ENCODE results near the gene CDCP2. TPM values are rescaled to one million over a fixed set of nuclear protein-coding genes. Genes with fewer than 3 reads are reported as not detected.

The CDCP2 gene
- total and polyA plus RNA-seq, 2 of the 8 experiments (the other 6 are each of a cell fraction or from before 2014, with no cell fraction given) = not detected

DNA sequence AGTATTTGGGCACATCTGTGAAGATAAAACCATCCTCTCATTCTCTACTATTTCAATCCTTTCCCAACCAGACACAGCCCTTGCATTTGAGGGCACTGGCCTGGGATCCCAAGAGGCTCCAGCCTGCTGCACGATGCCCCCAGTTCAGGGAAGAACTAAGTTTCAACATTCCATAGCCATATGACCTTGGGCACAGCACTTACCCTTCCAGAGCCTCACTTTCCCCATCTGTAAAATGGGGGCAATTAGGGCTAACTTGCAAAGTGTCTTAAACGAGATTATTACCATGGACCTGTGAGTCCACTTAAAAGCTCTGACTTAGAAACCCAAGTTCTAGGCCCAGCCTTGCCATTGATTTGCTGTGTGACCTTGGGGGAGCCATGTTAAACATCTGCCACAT is 22.9 kb downstream of the CDCP2 start:
- 72% methylated on average over 2 of the region's 2 CpGs; no CpG with 5 or more reads in 1 of the 2 experiments for WGBS, 2 experiments (ENCODE audit: extremely low coverage in 1 of 2, insufficient coverage in 1 of 2, insufficient read length in 1 of 2, insufficient replicate concordance in 2 of 2, low coverage in 1 of 2, low lambda C conversion rate in 2 of 2, missing lambda C conversion rate in 1 of 2)
- no peak overlapping the region for H3K18ac ChIP-seq (ENCODE audit: extremely low read depth, low read length)
- H4K8ac ChIP-seq (ENCODE audit: extremely low read depth, insufficient read depth, low read length) = no peak overlapping the region
- H3K4me2 ChIP-seq (ENCODE audit: insufficient read depth in 1 of 2, low read depth in 2 of 2, low read length in 2 of 2) = no peak overlapping the region
- H3K9me3 ChIP-seq (ENCODE audit: insufficient read depth in 2 of 2, low read depth in 1 of 2, low read length in 1 of 2) = no peaks in the 10 kb centered on the region
- no peak overlapping the region for H3K27ac ChIP-seq (ENCODE audit: low read depth, low read length)
- H3K56ac ChIP-seq (replicated peaks; ENCODE audit: insufficient read length, low read depth, low read length) = no peak overlapping the region
- DNase-seq (ENCODE audit: low read depth in 1 of 2, low spot score in 2 of 2) = no peak
- no peak overlapping the region for H2AK5ac ChIP-seq (ENCODE audit: low read depth, low read length)
- no peak overlapping the region for H3K4ac ChIP-seq (replicated peaks; ENCODE audit: insufficient read length, low read depth, low read length)
- no peak overlapping the region for H2AFZ ChIP-seq (ENCODE audit: low read length)
- no peaks in the 10 kb centered on the region for H4K20me1 ChIP-seq (replicated peaks in 1 of 2; ENCODE audit: control insufficient read depth in 1 of 2, insufficient read depth in 2 of 2, low read length in 2 of 2)
- H4K91ac ChIP-seq (replicated peaks; ENCODE audit: insufficient read length, low read length) = no peak overlapping the region
- H4K5ac ChIP-seq (ENCODE audit: insufficient read length, low read depth, low read length) = no peak overlapping the region
- no peaks in the 10 kb centered on the region for H3K79me1 ChIP-seq (ENCODE audit: low read depth, low read length)
- H2BK5ac ChIP-seq (ENCODE audit: low read depth, low read length) = no peak overlapping the region
- H3K9ac ChIP-seq (replicated peaks in 1 of 4; ENCODE audit: extremely low read depth in 1 of 4, low read depth in 3 of 4, low read length in 3 of 4) = no peak overlapping the region
- H2BK15ac ChIP-seq (ENCODE audit: low read length) = no peak overlapping the region
- no peak for TF ChIP-seq JUN (IDR thresholded peaks at IDR 0.05; ENCODE audit: low read depth, low read length)
- peak; percentile 58; the same call in 1 of the 2 replicates for TF ChIP-seq KDM1A (IDR thresholded peaks at IDR 0.05; ENCODE audit: borderline replicate concordance, low read length)
- peaks cover 0 to 6% (median 2%) of the 10 kb centered on the region in 4 experiments; a peak in 4 of 7 replicates for H3K4me1 ChIP-seq (replicated peaks in 1 of 4; ENCODE audit: control insufficient read depth in 3 of 4, insufficient read depth in 4 of 4, low read length in 3 of 4)
- no peaks in the 10 kb centered on the region for H3K36me3 ChIP-seq (ENCODE audit: control insufficient read depth in 2 of 4, insufficient read depth in 4 of 4, low read length in 3 of 4)
- no peak overlapping the region for H2BK12ac ChIP-seq (ENCODE audit: low read depth, low read length)
- no peak overlapping the region for H2BK120ac ChIP-seq (replicated peaks; ENCODE audit: low read depth, low read length)
- H3K27me3 ChIP-seq (replicated peaks in 1 of 4; ENCODE audit: control insufficient read depth in 3 of 4, extremely low read depth in 1 of 4, insufficient read depth in 3 of 4, low read length in 3 of 4) = no peaks in the 10 kb centered on the region
- no peak overlapping the region for H2BK20ac ChIP-seq (ENCODE audit: low read length)
- ChIA-PET POLR2A (ENCODE audit: partially characterized antibody) (no interaction called here), CTCF (ENCODE audit: partially characterized antibody) (interaction anchor here (1.2 to 9.7 kb wide), 4 partner anchors 8 to 70 kb away, joined by 3 to 110 read pairs (median 4); partner anchors contain the start of genes CYB5RL and MRPL37)
- no peak for FAIRE-seq
- no peaks in the 10 kb centered on the region for H3K79me2 ChIP-seq (ENCODE audit: control insufficient read depth in 1 of 2, insufficient read depth in 2 of 2, low read length in 2 of 2)
- no peak overlapping the region for H3K23ac ChIP-seq (ENCODE audit: insufficient read length)
- no peak overlapping the region for H3K4me3 ChIP-seq (ENCODE audit: extremely low read depth in 1 of 4, insufficient read depth in 2 of 4, low read depth in 3 of 4, low read length in 4 of 4)
- no peaks in the 10 kb centered on the region for H3K23me2 ChIP-seq (ENCODE audit: low read depth, low read length)
- H3K14ac ChIP-seq (ENCODE audit: insufficient read length) = no peak overlapping the region

Data from H1 (cell line).